MM.1S (cell line): Measurements from ENCODE around the gene BMP7.

Experiments used
- DNase-seq: peaks from one replicate; pipeline ENCODE4 v3.0.0-alpha.2; 2015
- H2AFZ ChIP-seq: fragments of 300-600 bp; sonication (generic); 2 replicates; pipeline ENCODE4 v1.6.0; 2016; ENCODE audit warnings: antibody characterized with exemption, low read length
- H3F3A ChIP-seq: fragments of 300-600 bp; sonication (generic); 2 replicates; pipeline ENCODE4 v1.6.1; 2016; ENCODE audit warnings: mild to moderate bottlenecking, antibody characterized with exemption, low read length, moderate library complexity, mixed read lengths; ENCODE audit not compliant: insufficient read depth
- H3K27ac ChIP-seq: fragments of 300-600 bp; sonication (generic); 2 replicates; pipeline ENCODE4 v1.5.1; 2016; ENCODE audit warnings: mild to moderate bottlenecking, low read length
- H3K27me3 ChIP-seq: fragments of 300-600 bp; sonication (generic); replicated peaks from 2 replicates; pipeline ENCODE4 v1.6.0; 2016; ENCODE audit warnings: low read length; ENCODE audit not compliant: insufficient read depth
- H3K36me3 ChIP-seq: fragments of 300-600 bp; sonication (generic); replicated peaks from 2 replicates; pipeline ENCODE4 v1.6.1; 2016; ENCODE audit warnings: mild to moderate bottlenecking, low read length, mixed read lengths; ENCODE audit not compliant: insufficient read depth
- H3K4me1 ChIP-seq: fragments of 300-600 bp; sonication (generic); 2 replicates; pipeline ENCODE4 v1.6.1; 2016; ENCODE audit warnings: low read length, mixed read lengths
- H3K4me2 ChIP-seq: fragments of 300-600 bp; sonication (generic); 2 replicates; pipeline ENCODE4 v1.6.0; 2016; ENCODE audit warnings: low read depth, low read length
- H3K4me3 ChIP-seq: fragments of 300-600 bp; sonication (generic); 2 replicates; pipeline ENCODE4 v1.5.1; 2016; ENCODE audit warnings: low read length, mixed read lengths
- H3K79me2 ChIP-seq: fragments of 300-600 bp; sonication (generic); 2 replicates; pipeline ENCODE4 v1.6.1; 2016; ENCODE audit warnings: mixed run types, low read length, mixed read lengths
- H3K9ac ChIP-seq: fragments of 300-600 bp; sonication (generic); 2 replicates; pipeline ENCODE4 v1.6.1; 2016; ENCODE audit warnings: low read length, mixed read lengths
- H3K9me2 ChIP-seq: fragments of 300-600 bp; sonication (generic); replicated peaks from 2 replicates; pipeline ENCODE4 v1.6.1; 2016; ENCODE audit warnings: mild to moderate bottlenecking, low read length, mixed read lengths; ENCODE audit not compliant: insufficient read depth
- H3K9me3 ChIP-seq: fragments of 300-600 bp; sonication (generic); replicated peaks from 2 replicates; pipeline ENCODE4 v1.6.1; 2016; ENCODE audit warnings: mild to moderate bottlenecking, low read length, mixed read lengths; ENCODE audit not compliant: insufficient read depth
- H4K20me1 ChIP-seq: fragments of 300-600 bp; sonication (generic); 2 replicates; pipeline ENCODE4 v1.6.1; 2016; ENCODE audit warnings: mild to moderate bottlenecking, low read length, moderate library complexity, mixed read lengths; ENCODE audit not compliant: insufficient read depth
- EZH2 ChIP-seq: fragments of 300-600 bp; sonication (generic); optimal IDR thresholded peaks from 2 replicates; pipeline ENCODE3; 2017; ENCODE audit warnings: low read depth, mild to moderate bottlenecking, antibody characterized with exemption, low read length, mixed read lengths
- EZH2phosphoT487 ChIP-seq: fragments of 300-600 bp; sonication (generic); IDR thresholded peaks from 2 replicates; pipeline ENCODE4 v1.6.1; 2018; ENCODE audit warnings: antibody characterized with exemption, low read length
- TF ChIP-seq, protein P1 (sequence below): fragments of 300-600 bp; sonication (generic); IDR thresholded peaks from 2 replicates; pipeline ENCODE4 v1.5.1; 2016; ENCODE audit warnings: antibody characterized with exemption, low read length, mixed read lengths

The BMP7 gene

DNA sequence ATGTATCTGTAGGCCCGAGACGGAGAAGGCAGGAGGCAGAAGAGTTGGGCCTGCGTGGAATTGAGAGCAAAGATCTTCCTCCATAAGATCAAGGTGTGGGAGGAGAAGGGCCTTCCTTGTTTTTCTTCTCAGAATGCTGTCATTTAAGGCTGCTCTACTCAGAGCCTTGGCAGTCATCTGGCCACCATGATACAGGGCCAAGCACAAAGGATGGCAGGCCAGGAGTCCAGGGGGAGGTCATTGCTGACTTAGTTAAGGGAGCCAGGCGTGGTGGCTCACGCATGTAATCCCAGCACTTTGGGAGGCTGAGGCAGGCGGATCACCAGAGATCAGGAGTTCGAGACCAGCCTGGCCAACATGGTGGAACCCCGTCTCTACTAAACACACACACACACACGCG lies 137.1 kb downstream of the BMP7 start:
- Histone ChIP-seq H3K4me3 (no peak overlapping the region), H3K27me3 (peaks cover 3% of the 10 kb centered on the region; the same call in 1 of the 2 replicates)
- no peak for DNase-seq

DNA sequence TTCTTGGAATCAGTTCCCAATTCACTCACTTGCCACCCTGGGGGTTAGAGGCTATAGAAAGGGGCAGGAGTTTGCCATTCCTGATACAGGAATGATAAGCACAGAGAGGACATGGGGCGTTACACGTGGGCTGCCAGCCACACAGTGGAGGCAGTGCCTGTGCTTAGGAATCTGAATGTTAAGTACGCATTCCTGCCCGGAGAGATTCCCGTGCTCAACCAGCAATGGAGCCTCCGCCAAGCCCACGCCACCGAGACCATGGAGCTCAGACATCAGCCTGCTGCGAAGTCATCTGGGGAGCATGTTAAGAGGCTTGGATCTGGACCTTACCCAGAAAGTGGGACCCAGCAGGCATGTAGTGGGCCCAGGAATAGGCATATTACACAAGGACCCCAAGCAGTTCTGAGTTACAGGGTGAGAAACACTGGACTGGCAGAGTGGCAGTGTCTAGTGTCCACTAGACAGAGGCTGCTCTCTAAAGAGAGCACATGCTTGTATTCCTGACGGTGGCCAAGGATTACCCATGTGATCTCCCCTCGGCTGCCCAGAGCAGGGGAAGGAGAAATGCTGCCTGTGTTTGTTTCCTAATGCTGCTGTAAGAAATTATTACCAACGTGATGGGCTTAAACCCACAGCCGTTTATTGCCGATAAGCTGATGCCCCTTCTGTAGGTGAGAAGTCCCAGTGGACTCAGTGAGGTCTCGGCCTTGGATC lies 138.2 kb downstream of the BMP7 start:
- Histone ChIP-seq H3F3A (no peaks in the 10 kb centered on the region), H3K27me3 (no peaks in the 10 kb centered on the region), H3K4me2 (no peak overlapping the region), H3K4me1 (no peaks in the 10 kb centered on the region; the same call in 1 of the 2 replicates), H2AFZ (no peak overlapping the region), H3K4me3 (no peak overlapping the region), H3K36me3 (no peaks in the 10 kb centered on the region), H4K20me1 (no peaks in the 10 kb centered on the region), H3K9ac (no peak overlapping the region), H3K9me3 (no peaks in the 10 kb centered on the region), H3K79me2 (no peaks in the 10 kb centered on the region), H3K27ac (no peak overlapping the region), H3K9me2 (no peaks in the 10 kb centered on the region)
- TF ChIP-seq EZH2phosphoT487 (no peak), EZH2 (no peak)
- TF ChIP-seq, protein P1, sequence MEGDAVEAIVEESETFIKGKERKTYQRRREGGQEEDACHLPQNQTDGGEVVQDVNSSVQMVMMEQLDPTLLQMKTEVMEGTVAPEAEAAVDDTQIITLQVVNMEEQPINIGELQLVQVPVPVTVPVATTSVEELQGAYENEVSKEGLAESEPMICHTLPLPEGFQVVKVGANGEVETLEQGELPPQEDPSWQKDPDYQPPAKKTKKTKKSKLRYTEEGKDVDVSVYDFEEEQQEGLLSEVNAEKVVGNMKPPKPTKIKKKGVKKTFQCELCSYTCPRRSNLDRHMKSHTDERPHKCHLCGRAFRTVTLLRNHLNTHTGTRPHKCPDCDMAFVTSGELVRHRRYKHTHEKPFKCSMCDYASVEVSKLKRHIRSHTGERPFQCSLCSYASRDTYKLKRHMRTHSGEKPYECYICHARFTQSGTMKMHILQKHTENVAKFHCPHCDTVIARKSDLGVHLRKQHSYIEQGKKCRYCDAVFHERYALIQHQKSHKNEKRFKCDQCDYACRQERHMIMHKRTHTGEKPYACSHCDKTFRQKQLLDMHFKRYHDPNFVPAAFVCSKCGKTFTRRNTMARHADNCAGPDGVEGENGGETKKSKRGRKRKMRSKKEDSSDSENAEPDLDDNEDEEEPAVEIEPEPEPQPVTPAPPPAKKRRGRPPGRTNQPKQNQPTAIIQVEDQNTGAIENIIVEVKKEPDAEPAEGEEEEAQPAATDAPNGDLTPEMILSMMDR = no peak
- DNase-seq = no peak

More for the DNA sequence above, 137.1 kb downstream of the BMP7 start:
- no peak overlapping the region for H3K4me2 ChIP-seq
- H3K27ac ChIP-seq = no peak overlapping the region
- H3K36me3 ChIP-seq = no peaks in the 10 kb centered on the region
- H4K20me1 ChIP-seq = no peaks in the 10 kb centered on the region
- TF ChIP-seq EZH2phosphoT487 = no peak
- TF ChIP-seq EZH2 = no peak
- TF ChIP-seq, protein P1 = no peak
- no peaks in the 10 kb centered on the region for H3K9me2 ChIP-seq
- H3K79me2 ChIP-seq = no peaks in the 10 kb centered on the region
- H3F3A ChIP-seq = no peaks in the 10 kb centered on the region
- H3K9ac ChIP-seq = no peak overlapping the region
- H2AFZ ChIP-seq = no peak overlapping the region
- H3K4me1 ChIP-seq = no peaks in the 10 kb centered on the region; the same call in 1 of the 2 replicates
- H3K9me3 ChIP-seq = no peaks in the 10 kb centered on the region

DNA sequence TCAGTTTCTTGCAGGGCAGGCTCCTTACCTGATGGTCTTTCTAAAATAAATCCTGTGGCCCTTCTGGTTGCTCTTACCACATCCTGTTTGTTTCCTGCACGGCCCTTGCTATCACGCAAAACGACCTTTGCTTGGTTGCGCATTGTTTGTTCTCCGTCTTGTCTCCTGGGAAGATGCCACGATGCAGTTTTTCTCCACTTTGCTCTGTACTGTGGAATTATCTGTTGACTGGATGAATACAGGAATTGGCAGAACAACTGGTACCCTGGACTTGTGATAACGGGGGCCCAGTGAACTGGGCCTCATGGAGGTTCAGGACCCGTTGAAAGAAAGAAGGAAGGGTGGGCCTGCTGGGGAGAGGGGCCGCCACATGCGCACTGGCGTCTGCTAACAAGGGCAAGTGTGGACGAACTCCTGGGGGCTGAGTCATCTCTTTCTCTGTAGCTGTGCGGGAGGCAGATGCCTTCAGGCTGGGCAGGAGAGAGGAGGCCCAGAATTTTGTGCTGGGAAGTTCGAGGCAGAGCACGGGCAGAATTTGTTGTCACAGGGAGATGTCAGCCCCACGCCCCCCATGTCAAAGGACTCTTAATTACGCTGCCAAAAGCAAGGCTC lies 139.9 kb downstream of the BMP7 start:
- Histone ChIP-seq H3K27me3 (no peaks in the 10 kb centered on the region), H3K27ac (no peak overlapping the region), H3K9me2 (no peaks in the 10 kb centered on the region), H3K79me2 (no peaks in the 10 kb centered on the region), H3K36me3 (no peaks in the 10 kb centered on the region), H2AFZ (no peak overlapping the region), H3K4me2 (no peak overlapping the region), H3K9me3 (no peaks in the 10 kb centered on the region), H3K4me1 (no peaks in the 10 kb centered on the region; the same call in 1 of the 2 replicates), H4K20me1 (no peaks in the 10 kb centered on the region), H3K4me3 (no peak overlapping the region), H3K9ac (no peak overlapping the region), H3F3A (no peaks in the 10 kb centered on the region)
- no peak for DNase-seq
- TF ChIP-seq EZH2 (no peak), EZH2phosphoT487 (no peak)
- TF ChIP-seq, protein P1 = no peak
